ENCODE measurements around the gene GPR137. TPM values are rescaled to one million over a fixed set of nuclear protein-coding genes. Genes with fewer than 3 reads are reported as not detected.

GPR137 gene
- total RNA-seq, 4 donors from 2014 or later = 12.5 to 25.7 (median 20.0) TPM

DNA sequence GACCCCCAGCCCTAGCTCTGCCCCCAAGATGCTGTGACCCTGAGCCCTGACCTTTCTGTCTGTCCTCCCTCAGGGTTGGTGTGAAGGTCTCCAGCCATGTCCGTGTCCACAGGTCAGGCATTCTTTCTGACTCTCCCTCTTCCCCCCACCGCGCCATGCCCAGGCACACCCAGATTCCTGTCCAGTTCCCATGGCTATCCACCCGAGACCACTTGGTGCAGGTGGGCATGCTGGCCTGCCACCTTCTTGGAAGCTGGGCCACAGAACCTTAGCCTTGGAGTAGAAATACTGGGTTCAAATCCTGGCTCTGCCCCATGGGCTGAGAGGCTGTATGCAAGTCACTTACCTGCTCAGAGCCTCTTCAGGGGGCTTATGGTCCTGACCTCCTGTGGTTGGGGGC, 36.6 kb upstream of the GPR137 start:
- Histone ChIP-seq H3K36me3 (peaks cover 0 to 5% (median 0%) of the 10 kb centered on the region in 3 donors), H3K9me3 (no peaks in the 10 kb centered on the region), H3K4me3 (no peak overlapping the region), H3K27ac (no peak overlapping the region), H3K4me1 (peaks cover 0 to 83% (median 37%) of the 10 kb centered on the region in 4 donors), H3K27me3 (no peaks in the 10 kb centered on the region)
- 85 to 94% methylated on average over 3 to 4 of the region's 4 CpGs for WGBS, 2 donors
- DNase-seq (ENCODE audit: low spot score in 2 of 2) = no peak
- TF ChIP-seq EP300 (IDR thresholded peaks at IDR 0.05) = no peak
- TF ChIP-seq, protein P1, sequence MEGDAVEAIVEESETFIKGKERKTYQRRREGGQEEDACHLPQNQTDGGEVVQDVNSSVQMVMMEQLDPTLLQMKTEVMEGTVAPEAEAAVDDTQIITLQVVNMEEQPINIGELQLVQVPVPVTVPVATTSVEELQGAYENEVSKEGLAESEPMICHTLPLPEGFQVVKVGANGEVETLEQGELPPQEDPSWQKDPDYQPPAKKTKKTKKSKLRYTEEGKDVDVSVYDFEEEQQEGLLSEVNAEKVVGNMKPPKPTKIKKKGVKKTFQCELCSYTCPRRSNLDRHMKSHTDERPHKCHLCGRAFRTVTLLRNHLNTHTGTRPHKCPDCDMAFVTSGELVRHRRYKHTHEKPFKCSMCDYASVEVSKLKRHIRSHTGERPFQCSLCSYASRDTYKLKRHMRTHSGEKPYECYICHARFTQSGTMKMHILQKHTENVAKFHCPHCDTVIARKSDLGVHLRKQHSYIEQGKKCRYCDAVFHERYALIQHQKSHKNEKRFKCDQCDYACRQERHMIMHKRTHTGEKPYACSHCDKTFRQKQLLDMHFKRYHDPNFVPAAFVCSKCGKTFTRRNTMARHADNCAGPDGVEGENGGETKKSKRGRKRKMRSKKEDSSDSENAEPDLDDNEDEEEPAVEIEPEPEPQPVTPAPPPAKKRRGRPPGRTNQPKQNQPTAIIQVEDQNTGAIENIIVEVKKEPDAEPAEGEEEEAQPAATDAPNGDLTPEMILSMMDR (IDR thresholded peaks at IDR 0.05) = no peak
- TF ChIP-seq POLR2A (IDR thresholded peaks at IDR 0.05) = no peak

DNA sequence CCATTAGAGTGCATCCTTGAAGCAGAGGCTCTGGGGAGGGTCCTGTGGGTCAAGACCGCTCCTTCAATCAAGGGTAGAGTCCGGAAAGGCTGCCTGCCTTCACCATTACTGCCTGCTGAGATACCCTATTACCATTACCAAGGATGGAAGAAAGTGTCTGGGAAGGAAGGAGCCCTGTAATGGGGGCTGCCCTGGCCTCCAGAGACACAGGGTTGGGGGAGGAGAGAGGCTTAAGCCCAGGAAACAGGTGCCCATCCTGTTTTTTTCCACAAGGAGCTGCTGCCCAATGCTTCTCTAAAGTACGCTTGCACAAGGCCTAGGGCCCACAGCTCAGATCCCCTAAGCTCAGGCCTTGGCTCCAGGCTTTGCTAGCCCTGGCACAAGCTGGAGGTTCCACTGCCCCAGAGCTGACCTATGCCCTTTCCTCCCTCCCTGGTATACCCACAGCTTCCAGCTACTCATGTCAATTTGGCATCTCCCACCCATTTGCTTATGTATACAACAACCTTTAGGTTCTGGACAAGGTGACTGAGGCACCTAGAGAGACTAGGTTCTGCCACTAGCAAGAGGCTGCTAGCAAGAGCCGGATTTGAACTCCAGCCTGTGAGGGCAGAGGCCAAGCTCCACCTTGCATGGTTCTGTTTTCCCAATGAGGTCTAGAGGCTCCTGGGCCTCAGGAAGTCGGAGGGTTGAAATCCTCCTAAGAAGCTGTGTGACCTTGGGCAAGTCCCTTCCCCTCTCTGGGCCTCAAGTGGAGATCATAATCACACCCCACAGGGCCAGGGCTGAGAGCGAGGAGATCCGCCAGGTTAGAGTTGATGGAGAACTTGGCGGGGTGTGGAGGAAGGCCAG, 35.9 kb upstream of the GPR137 start:
- no peak for TF ChIP-seq POLR2A (IDR thresholded peaks at IDR 0.05)
- TF ChIP-seq EP300 (IDR thresholded peaks at IDR 0.05) = no peak
- TF ChIP-seq, protein P1 (IDR thresholded peaks at IDR 0.05) = no peak
- Histone ChIP-seq H3K4me3 (no peak overlapping the region), H3K9me3 (no peaks in the 10 kb centered on the region), H3K27ac (no peak overlapping the region), H3K27me3 (no peaks in the 10 kb centered on the region), H3K36me3 (peaks cover 0 to 4% (median 0%) of the 10 kb centered on the region in 3 donors), H3K4me1 (peaks cover 0 to 79% (median 36%) of the 10 kb centered on the region in 4 donors)
- 82 to 88% methylated on average over 8 of the region's 8 CpGs for WGBS, 2 donors
- no peak for DNase-seq (ENCODE audit: low spot score in 2 of 2)

DNA sequence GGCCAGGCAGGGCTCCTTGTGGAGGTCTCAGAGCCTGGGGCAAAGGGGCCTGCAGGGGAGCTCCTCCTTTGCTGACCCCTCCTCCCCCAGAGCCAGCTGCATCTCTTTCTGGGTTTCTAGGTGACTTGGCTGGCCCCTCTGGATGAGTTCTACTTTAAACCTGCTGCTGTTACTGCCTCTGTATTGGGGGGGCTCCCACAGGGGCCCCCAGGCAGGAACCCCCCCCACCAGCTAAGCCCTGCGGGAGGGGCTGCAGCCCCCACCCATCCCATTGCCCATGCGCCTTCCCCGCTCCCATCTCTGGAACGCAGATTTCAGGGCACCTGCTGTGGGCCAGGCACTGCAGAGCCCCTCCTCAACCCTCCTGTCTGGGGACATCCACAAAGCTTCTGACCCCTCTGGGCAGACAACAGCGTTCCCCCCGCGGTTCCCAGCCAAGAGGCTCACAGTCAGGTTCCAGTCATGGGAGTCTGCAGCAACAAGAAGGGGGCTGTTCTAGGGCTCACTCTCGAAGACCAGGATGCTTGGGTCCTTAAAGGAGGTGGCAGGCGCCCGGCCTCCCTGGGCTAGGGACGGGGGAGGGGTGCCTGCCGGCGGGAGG, 35.1 kb upstream of the GPR137 start:
- H3K27me3 ChIP-seq = no peaks in the 10 kb centered on the region

DNA sequence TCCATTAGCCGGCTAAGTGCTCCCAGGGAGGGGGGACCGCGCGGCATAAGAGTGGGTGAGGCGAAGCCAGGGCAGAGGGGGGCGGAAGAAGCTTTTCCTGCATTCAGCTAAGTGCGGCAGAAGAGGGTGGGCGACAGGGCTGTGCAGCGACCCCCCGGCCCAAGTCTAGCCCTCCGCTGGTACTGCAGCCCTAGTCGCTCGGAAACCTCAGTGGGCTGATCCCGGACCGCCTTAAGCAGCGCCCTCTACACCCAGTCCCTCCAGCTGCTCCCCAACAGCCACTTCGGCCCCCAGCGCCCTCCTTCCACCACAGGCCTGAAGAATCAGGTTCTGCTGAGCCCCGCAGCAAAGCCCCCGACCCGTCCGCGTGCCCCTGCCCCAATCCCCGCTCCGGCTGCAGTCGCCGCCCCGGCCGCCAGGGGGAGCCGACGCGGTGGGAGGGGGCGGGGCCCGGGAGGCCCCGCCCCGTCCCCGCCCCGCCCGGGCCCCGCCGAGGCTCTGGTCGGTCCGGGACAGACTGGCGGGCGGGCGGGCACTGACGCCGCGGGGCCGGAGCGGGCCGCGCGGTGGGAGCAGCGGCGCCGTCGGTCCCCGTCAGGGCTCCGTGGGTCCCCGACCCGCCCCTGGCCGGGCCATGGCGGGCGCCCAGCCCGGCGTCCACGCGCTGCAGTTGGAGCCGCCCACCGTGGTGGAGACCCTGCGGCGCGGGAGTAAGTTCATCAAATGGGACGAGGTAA, 34.5 kb upstream of the GPR137 start, which contains the start of gene PLCB3:
TSS of gene PLCB3 (plus strand) at position 515 of the 737 bp plus-strand sequence. CDS start at position 635, 120 bp downstream.
- no peaks in the 10 kb centered on the region for H3K9me3 ChIP-seq
- WGBS, 2 donors = 1 to 2% methylated on average over 13 to 17 of the region's 75 CpGs
- H3K36me3 ChIP-seq = peaks cover 0 to 18% (median 0%) of the 10 kb centered on the region in 3 donors
- H3K4me3 ChIP-seq = peak within 1 kb of the TSS; percentile 57 to 96 (median 70)
- DNase-seq (ENCODE audit: low spot score in 2 of 2) = no peak
- peak; percentile 76 to 85 for TF ChIP-seq POLR2A (IDR thresholded peaks at IDR 0.05)
- no peak for TF ChIP-seq EP300 (IDR thresholded peaks at IDR 0.05)
- TF ChIP-seq, protein P1 (IDR thresholded peaks at IDR 0.05) = peak; percentile 88 to 100 (median 96)
- H3K27ac ChIP-seq = peak within 1 kb of the TSS; percentile 60 to 89 (median 76)
- peaks cover 0 to 65% (median 26%) of the 10 kb centered on the region in 4 donors for H3K4me1 ChIP-seq
- H3K27me3 ChIP-seq = no peaks in the 10 kb centered on the region

More for the DNA sequence above, 35.1 kb upstream of the GPR137 start:
- Histone ChIP-seq H3K4me3 (peak overlapping the region; percentile 45 to 96 (median 63)), H3K9me3 (no peaks in the 10 kb centered on the region), H3K36me3 (peaks cover 0 to 12% (median 0%) of the 10 kb centered on the region in 3 donors), H3K27ac (peak overlapping the region in 3 of 4 donors; percentile 75 to 89 (median 77)), H3K4me1 (peaks cover 0 to 72% (median 31%) of the 10 kb centered on the region in 4 donors)
- TF ChIP-seq EP300 (IDR thresholded peaks at IDR 0.05) (no peak), POLR2A (IDR thresholded peaks at IDR 0.05) (no peak)
- TF ChIP-seq, protein P1 (IDR thresholded peaks at IDR 0.05) = no peak
- WGBS, 2 donors = 16 to 33% methylated on average over 9 of the region's 13 CpGs
- no peak for DNase-seq (ENCODE audit: low spot score in 2 of 2)

Data from tibial nerve (tissue), 4 donors.